ENCODE data around the gene CORIN. TPM values are rescaled to one million over a fixed set of nuclear protein-coding genes. Genes with fewer than 3 reads are reported as not detected.

CORIN gene
- total and polyA plus RNA-seq, 2 of the 4 experiments (the other 2 are of a cell fraction) = 20.3 to 24.7 TPM

DNA sequence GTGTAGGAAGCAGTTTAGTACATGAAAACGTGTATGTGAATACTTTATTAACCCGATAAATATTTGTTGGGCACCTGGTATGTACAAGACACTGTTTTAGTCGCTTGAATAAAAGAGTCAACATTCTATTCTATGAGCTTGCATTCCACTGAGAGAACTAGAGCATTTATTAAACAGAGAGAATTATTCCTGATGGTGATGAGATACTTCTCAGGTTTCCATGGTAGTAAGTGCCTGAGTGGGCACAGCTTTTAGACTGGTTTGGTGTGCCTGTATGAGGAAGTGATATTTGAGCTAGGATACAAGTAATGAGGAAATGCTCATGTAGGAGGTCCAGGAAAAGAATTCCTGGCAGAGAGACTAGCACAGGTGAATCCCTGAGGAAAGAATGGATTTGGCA is 258.6 kb downstream of the CORIN start:
- Histone ChIP-seq H3K9me3 (ENCODE audit: control insufficient read depth, insufficient read depth, low read length) (no peaks in the 10 kb centered on the region), H3K4ac (ENCODE audit: low read depth, low read length) (no peak overlapping the region), H3K9ac (ENCODE audit: low read depth, low read length) (no peak overlapping the region), H3K4me3 (ENCODE audit: insufficient read depth, low read depth, low read length) (no peak overlapping the region), H3K79me1 (ENCODE audit: low read depth in 1 of 2, low read length in 2 of 2) (peaks cover 0 to 3% of the 10 kb centered on the region in 2 experiments; a peak in 1 of 4 replicates), H3K9me1 (ENCODE audit: insufficient read depth, low read length) (no peaks in the 10 kb centered on the region; the same call in 1 of the 2 replicates), H3K23ac (ENCODE audit: low read depth, low read length) (no peak overlapping the region), H4K8ac (ENCODE audit: low read depth in 2 of 2, low read length in 2 of 2) (no peak overlapping the region), H3K4me1 (ENCODE audit: control insufficient read depth, insufficient read depth, low read length) (no peaks in the 10 kb centered on the region), H3K27me3 (ENCODE audit: control insufficient read depth, insufficient read depth, low read length) (no peaks in the 10 kb centered on the region), H3K18ac (ENCODE audit: low read depth, low read length) (no peak overlapping the region), H2BK5ac (ENCODE audit: low read depth, low read length, poor library complexity, severe bottlenecking) (no peak overlapping the region), H4K91ac (ENCODE audit: insufficient read depth, low read depth, low read length) (no peak overlapping the region), H2BK120ac (ENCODE audit: low read depth, low read length) (no peak overlapping the region), H3K36me3 (ENCODE audit: control insufficient read depth, insufficient read depth, low read length) (peaks cover 30% of the 10 kb centered on the region), H4K5ac (ENCODE audit: low read depth, low read length) (no peak overlapping the region), H3K4me2 (ENCODE audit: low read depth, low read length) (no peak overlapping the region), H3K56ac (ENCODE audit: extremely low read depth, insufficient read depth, low read length) (no peak overlapping the region), H3K27ac (ENCODE audit: insufficient read depth, low read length) (no peak overlapping the region), H3K14ac (replicated peaks; ENCODE audit: low read depth, low read length) (no peak overlapping the region), H2AK9ac (replicated peaks; ENCODE audit: low read depth, low read length, poor library complexity) (no peak overlapping the region), H2AFZ (replicated peaks; ENCODE audit: low read length, poor library complexity) (no peak overlapping the region), H2AK5ac (ENCODE audit: low read depth, low read length) (no peak overlapping the region), H2BK15ac (ENCODE audit: low read depth, low read length) (no peak overlapping the region), H2BK20ac (ENCODE audit: low read depth, low read length) (no peak overlapping the region), H4K20me1 (ENCODE audit: insufficient read depth, low read length) (no peaks in the 10 kb centered on the region)
- TF ChIP-seq POLR2A (IDR thresholded peaks at IDR 0.05; ENCODE audit: low read depth, low read length) (no peak), NFE2L2 (IDR thresholded peaks at IDR 0.05; ENCODE audit: low read depth, low read length) (no peak), RFX5 (IDR thresholded peaks at IDR 0.05; ENCODE audit: low read depth, low read length) (no peak), FOS (IDR thresholded peaks at IDR 0.05; ENCODE audit: low read depth, low read length) (no peak), RAD21 (IDR thresholded peaks at IDR 0.05; ENCODE audit: low read length) (no peak), MXI1 (IDR thresholded peaks at IDR 0.05; ENCODE audit: borderline replicate concordance, low read depth, low read length) (no peak), BHLHE40 (IDR thresholded peaks at IDR 0.05; ENCODE audit: low read depth, low read length) (no peak), MAFK (IDR thresholded peaks at IDR 0.05; ENCODE audit: low read depth, low read length) (no peak), CEBPB (IDR thresholded peaks at IDR 0.05; ENCODE audit: low read depth, low read length) (no peak), CHD1 (IDR thresholded peaks at IDR 0.05; ENCODE audit: low read depth, low read length) (no peak), MAZ (IDR thresholded peaks at IDR 0.05; ENCODE audit: borderline replicate concordance, low read depth, low read length) (no peak)
- ChIA-PET CTCF (no interaction called here), POLR2A (ENCODE audit: unreplicated experiment) (no interaction called here)
- in situ Hi-C loops (cut with MboI; ENCODE audit: low sequenced_read_pairs) (no loop called here), intact Hi-C loops (cut with micrococcal nuclease) (no loop called here), dilution Hi-C loops (cut with HindIII; ENCODE audit: low sequenced_read_pairs, unreplicated experiment) (no loop called here)
- no CpG with 5 or more reads among the region's 3 CpGs for WGBS, 2 experiments (ENCODE audit: extremely low coverage in 2 of 2, insufficient read length in 1 of 2)
- BruUV-seq (replicated peaks) = no TSS peak
- no peak for ATAC-seq (ENCODE audit: low read depth)
- no peak for DNase-seq
